WTC11 (cell line): ENCODE results near the gene COL17A1. TPM values are rescaled to one million over a fixed set of nuclear protein-coding genes. Genes with fewer than 3 reads are reported as not detected.

Experiments
- ATAC-seq: fragments of 200-7000 bp; cut with Tn5 transposase; 2 replicates; pipeline ENCODE4 v1.10.0; 2021; ENCODE audit warnings: mild to moderate bottlenecking, moderate library complexity
- CTCF ChIA-PET: fragments of 300-600 bp; sonication (Branson Sonifier 250); formaldehyde crosslinking; loops from one replicate; lab custom pipeline; 2021; ENCODE audit warnings: antibody characterized with exemption; lab: Charles Lee
- POLR2A ChIA-PET: fragments of 350-600 bp; sonication (Branson Sonifier 250); formaldehyde crosslinking; loops from one replicate; lab custom pipeline; 2021; ENCODE audit warnings: antibody characterized with exemption; lab: Charles Lee
- DNase-seq: peaks from one replicate; pipeline ENCODE4 v3.0.0; 2021; ENCODE audit warnings: low spot score
- H3K27ac Mint-ChIP-seq: 2 replicates; pipeline ENCODE4 v1.8.0; 2021; ENCODE audit warnings: mixed read lengths
- H3K27me3 Mint-ChIP-seq: 2 replicates; pipeline ENCODE4 v1.8.0; 2021; ENCODE audit warnings: low read depth, mild to moderate bottlenecking, moderate library complexity, mixed read lengths
- H3K36me3 Mint-ChIP-seq: 2 replicates; pipeline ENCODE4 v1.8.0; 2021; ENCODE audit warnings: mixed read lengths
- H3K4me1 Mint-ChIP-seq: 2 replicates; pipeline ENCODE4 v1.8.0; 2022; ENCODE audit warnings: mixed read lengths
- H3K4me3 Mint-ChIP-seq: 2 replicates; pipeline ENCODE4 v1.8.0; 2021; ENCODE audit warnings: mild to moderate bottlenecking, moderate library complexity, mixed read lengths
- H3K9me3 Mint-ChIP-seq: 2 replicates; pipeline ENCODE4 v1.8.0; 2021; ENCODE audit warnings: mixed read lengths
- ATF2 ChIP-seq: sonication (generic); formaldehyde crosslinking; IDR thresholded peaks from 2 replicates; pipeline ENCODE4 v1.8.1; 2022; ENCODE audit warnings: low read depth, missing genetic modification reagents, borderline replicate concordance
- CBFB ChIP-seq: sonication (generic); formaldehyde crosslinking; IDR thresholded peaks from 2 replicates; pipeline ENCODE4 v1.8.1; 2022; ENCODE audit warnings: mild to moderate bottlenecking, low read depth, missing genetic modification reagents
- CDX4 ChIP-seq: fragments of 250-450 bp; sonication (Bioruptor Pico); IDR thresholded peaks from 2 replicates; pipeline ENCODE4 v1.9.0; 2021; ENCODE audit warnings: moderate library complexity, mild to moderate bottlenecking, inconsistent platforms, borderline replicate concordance
- CREB1 ChIP-seq: sonication (generic); formaldehyde crosslinking; IDR thresholded peaks from 2 replicates; pipeline ENCODE4 v1.8.0; 2023; ENCODE audit warnings: mild to moderate bottlenecking, missing genetic modification reagents
- ERG ChIP-seq: fragments of 250-450 bp; sonication (Bioruptor Pico); IDR thresholded peaks from 2 replicates; pipeline ENCODE4 v1.8.0; 2021; ENCODE audit warnings: mild to moderate bottlenecking
- FOXJ3 ChIP-seq: sonication (generic); formaldehyde crosslinking; IDR thresholded peaks from 2 replicates; pipeline ENCODE4 v1.9.0; 2021; ENCODE audit warnings: missing genetic modification reagents, mild to moderate bottlenecking, borderline replicate concordance
- FOXK1 ChIP-seq: sonication (generic); formaldehyde crosslinking; IDR thresholded peaks from 2 replicates; pipeline ENCODE4 v1.8.0; 2022; ENCODE audit warnings: mild to moderate bottlenecking, moderate library complexity, missing genetic modification reagents
- GABPB1 ChIP-seq: sonication (generic); formaldehyde crosslinking; IDR thresholded peaks from 2 replicates; pipeline ENCODE4 v1.8.1; 2023; ENCODE audit warnings: mild to moderate bottlenecking, missing genetic modification reagents
- IRF1 ChIP-seq: sonication (generic); formaldehyde crosslinking; IDR thresholded peaks from 2 replicates; pipeline ENCODE4 v1.8.0; 2023; ENCODE audit warnings: missing genetic modification reagents
- MLX ChIP-seq: sonication (generic); formaldehyde crosslinking; IDR thresholded peaks from 2 replicates; pipeline ENCODE4 v1.8.1; 2023; ENCODE audit warnings: mild to moderate bottlenecking, missing genetic modification reagents, moderate library complexity
- NFATC4 ChIP-seq: fragments of 250-450 bp; sonication (Bioruptor Pico); IDR thresholded peaks from 2 replicates; pipeline ENCODE4 v1.9.0; 2021; ENCODE audit warnings: mild to moderate bottlenecking
- NR2C2 ChIP-seq: sonication (generic); formaldehyde crosslinking; IDR thresholded peaks from 2 replicates; pipeline ENCODE4 v1.8.0; 2022; ENCODE audit warnings: mild to moderate bottlenecking, missing genetic modification reagents
- NR3C1 ChIP-seq: sonication (generic); formaldehyde crosslinking; conservative IDR thresholded peaks from 2 replicates; pipeline ENCODE4 v1.8.1; 2023; ENCODE audit warnings: low read depth, mild to moderate bottlenecking, missing genetic modification reagents
- RORB ChIP-seq: fragments of 250-450 bp; sonication (Bioruptor Pico); IDR thresholded peaks from 2 replicates; pipeline ENCODE4 v1.9.0; 2021; ENCODE audit warnings: mild to moderate bottlenecking
- SMAD3 ChIP-seq: sonication (generic); formaldehyde crosslinking; IDR thresholded peaks from 2 replicates; pipeline ENCODE4 v1.8.0; 2022; ENCODE audit warnings: missing genetic modification reagents, mild to moderate bottlenecking, borderline replicate concordance
- SMAD4 ChIP-seq: sonication (generic); formaldehyde crosslinking; IDR thresholded peaks from 2 replicates; pipeline ENCODE4 v1.8.0; 2022; ENCODE audit warnings: mild to moderate bottlenecking, missing genetic modification reagents
- SP1 ChIP-seq: sonication (generic); formaldehyde crosslinking; conservative IDR thresholded peaks from 2 replicates; pipeline ENCODE4 v1.8.1; 2022; ENCODE audit warnings: missing genetic modification reagents
- TCF7 ChIP-seq: sonication (generic); formaldehyde crosslinking; IDR thresholded peaks from 2 replicates; pipeline ENCODE4 v1.8.0; 2022; ENCODE audit warnings: mild to moderate bottlenecking, low read depth, missing genetic modification reagents, moderate library complexity
- USF2 ChIP-seq: sonication (generic); formaldehyde crosslinking; IDR thresholded peaks from 2 replicates; pipeline ENCODE4 v1.8.1; 2023; ENCODE audit warnings: mild to moderate bottlenecking, missing genetic modification reagents, moderate library complexity
- ZNF281 ChIP-seq: sonication (generic); formaldehyde crosslinking; IDR thresholded peaks from 2 replicates; pipeline ENCODE4 v1.8.0; 2023; ENCODE audit warnings: mild to moderate bottlenecking, missing genetic modification reagents
- ZNF425 ChIP-seq: fragments of 250-450 bp; sonication (Bioruptor Pico); conservative IDR thresholded peaks from 2 replicates; pipeline ENCODE4 v1.9.0; 2021; ENCODE audit warnings: mild to moderate bottlenecking
- ZNF512 ChIP-seq: sonication (generic); formaldehyde crosslinking; IDR thresholded peaks from 2 replicates; pipeline ENCODE4 v1.8.1; 2022; ENCODE audit warnings: missing genetic modification reagents, borderline replicate concordance
- total RNA-seq: library from RNA; stranded (reverse); gene quantifications from 3 replicates; pipeline ENCODE4 v1.2.3, GENCODE V29; 2021

COL17A1 gene
- total RNA-seq, 1 experiment from 2014 or later, result 1.5 TPM

- CTCF ChIA-PET, result interaction anchor here (0.6 to 1.9 kb wide), 21 partner anchors 11 to 325 kb away, joined by 3 to 17 read pairs (median 5); partner anchors contain the start of genes CFAP58 and SFR1
- peaks cover 4% of the 10 kb centered on the region; the same call in 1 of the 2 replicates for H3K36me3 Mint-ChIP-seq
- H3K4me3 Mint-ChIP-seq, result no peak overlapping the region
Measured at GRCh38 chr10:104028823-104029520, 56.7 kb downstream of the COL17A1 start.

GRCh38 chr10:104028146-104028545, 57.5 kb downstream of the COL17A1 start:
- Mint-ChIP-seq H3K27ac (no peak overlapping the region), H3K36me3 (peaks cover 11% of the 10 kb centered on the region), H3K9me3 (no peaks in the 10 kb centered on the region), H3K4me3 (no peak overlapping the region), H3K4me1 (peaks cover 20% of the 10 kb centered on the region), H3K27me3 (no peaks in the 10 kb centered on the region)
- CTCF ChIA-PET, result interaction anchor here (0.6 to 1.9 kb wide), 20 partner anchors 10 to 325 kb away, joined by 3 to 17 read pairs (median 5); partner anchors contain the start of genes CFAP58 and SFR1
- POLR2A ChIA-PET, result no interaction called here
- DNase-seq (peak; percentile 52), ATAC-seq (peak; percentile 96)
- TF ChIP-seq FOXK1 (CRISPR knock-in tag) (no peak), NR2C2 (CRISPR knock-in tag) (no peak), TCF7 (no peak), CDX4 (CRISPR knock-in tag) (no peak), ERG (CRISPR knock-in tag) (no peak), USF2 (CRISPR knock-in tag) (no peak), ATF2 (CRISPR knock-in tag) (no peak), RORB (CRISPR knock-in tag) (no peak), NR3C1 (CRISPR knock-in tag) (no peak), SMAD3 (no peak), SMAD4 (no peak), GABPB1 (CRISPR knock-in tag) (no peak), CREB1 (CRISPR knock-in tag) (no peak), SP1 (CRISPR knock-in tag) (no peak), ZNF281 (CRISPR knock-in tag) (no peak), ZNF512 (CRISPR knock-in tag) (no peak), IRF1 (no peak), ZNF425 (CRISPR knock-in tag) (no peak)

More at GRCh38 chr10:104028823-104029520, 56.7 kb downstream of the COL17A1 start:
- H3K27ac Mint-ChIP-seq, result no peak overlapping the region
- no peak for DNase-seq
- H3K4me1 Mint-ChIP-seq, result peaks cover 27% of the 10 kb centered on the region
- no peaks in the 10 kb centered on the region for H3K9me3 Mint-ChIP-seq
- POLR2A ChIA-PET, result no interaction called here
- TF ChIP-seq FOXJ3 (CRISPR knock-in tag) (no peak), CBFB (CRISPR knock-in tag) (no peak), NFATC4 (CRISPR knock-in tag) (no peak), MLX (CRISPR knock-in tag) (no peak)
- TF ChIP-seq, all 79 proteins: peak for 0
- no peaks in the 10 kb centered on the region for H3K27me3 Mint-ChIP-seq
- ATAC-seq, result no peak
